HG03378 (cell line): ENCODE measurements around the gene DOCK8.
A peak's percentile ranks its signal among the peaks of the same experiment; 100 is the strongest.
"Not testable (repeated sequence)": the region's sequence is repeated elsewhere in the genome, so short reads cannot be mapped to it uniquely, and the experiment has no call there.

Source experiments
- ATAC-seq: cut with Tn5 transposase; IDR thresholded peaks from one replicate; pipeline ENCODE4 v1.9.1; 2021; ENCODE audit warnings: mild to moderate bottlenecking, moderate library complexity; ENCODE audit not compliant: unreplicated experiment

DOCK8 gene

DNA sequence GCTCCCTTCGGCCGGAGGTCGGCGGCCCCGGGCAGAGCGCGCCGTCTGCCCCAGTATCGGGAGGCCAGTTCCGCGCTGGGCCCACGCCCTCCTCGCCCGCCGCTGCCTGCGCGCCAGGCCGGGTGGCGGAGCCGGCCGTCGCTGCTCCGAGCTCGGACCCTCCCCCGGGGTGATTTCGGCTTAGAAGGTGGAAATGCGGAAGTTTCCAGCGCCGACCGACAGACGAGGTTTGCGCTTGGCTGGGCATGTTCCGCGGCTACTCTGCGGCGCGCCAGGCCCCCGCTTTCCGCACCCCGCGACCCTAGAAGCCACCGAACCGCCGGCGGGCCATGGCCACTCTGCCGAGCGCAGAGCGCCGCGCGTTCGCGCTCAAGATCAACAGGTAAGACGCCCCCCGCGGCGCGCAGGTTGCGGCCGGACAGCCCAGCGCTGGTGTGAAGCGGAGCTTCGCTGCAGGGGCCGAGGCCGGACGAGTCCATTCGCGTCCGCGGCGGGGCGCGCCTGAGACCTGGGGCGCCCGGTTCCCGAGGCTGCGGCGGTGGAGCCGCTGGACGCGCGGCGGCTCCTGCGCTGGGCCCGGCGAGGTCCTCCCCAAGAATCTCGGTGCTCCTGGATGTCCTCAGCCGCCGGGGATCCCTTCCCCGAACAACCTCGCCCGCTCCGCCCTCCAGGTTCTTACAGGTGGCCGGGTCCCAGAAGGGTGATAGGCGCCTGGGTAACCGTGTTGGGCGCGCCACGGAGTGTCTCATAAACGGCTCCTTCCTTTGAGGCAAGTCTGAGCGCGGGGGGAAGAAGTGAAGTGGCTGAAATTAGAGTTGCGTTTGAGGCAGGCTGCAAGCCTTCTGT is at the start of gene DOCK8:
Gene DOCK8, plus strand, starts transcription at position 218 of the 846 bp plus-strand sequence. Its CDS starts 112 bp downstream, at position 330.
- ATAC-seq, result peak; percentile 73

DNA sequence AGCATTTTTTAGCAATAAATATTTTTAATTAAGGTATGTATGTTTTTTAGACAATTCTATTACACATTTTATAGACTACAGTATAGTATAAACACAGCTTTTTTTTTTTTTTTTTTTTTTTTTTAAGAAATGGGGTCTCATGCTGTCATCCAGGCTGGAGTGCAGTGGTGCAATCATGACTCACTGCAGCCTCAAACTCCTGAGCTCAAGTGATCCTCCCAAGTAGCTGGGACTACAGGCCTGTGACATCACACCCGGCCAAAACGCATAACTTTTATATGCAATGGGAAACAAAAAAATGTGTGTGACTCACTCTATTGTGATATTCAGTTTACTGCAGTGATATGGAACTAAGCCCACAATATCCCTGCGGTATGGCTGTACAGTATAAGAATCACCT is 44.9 kb upstream of the DOCK8 start:
- not testable (repeated sequence) for ATAC-seq

DNA sequence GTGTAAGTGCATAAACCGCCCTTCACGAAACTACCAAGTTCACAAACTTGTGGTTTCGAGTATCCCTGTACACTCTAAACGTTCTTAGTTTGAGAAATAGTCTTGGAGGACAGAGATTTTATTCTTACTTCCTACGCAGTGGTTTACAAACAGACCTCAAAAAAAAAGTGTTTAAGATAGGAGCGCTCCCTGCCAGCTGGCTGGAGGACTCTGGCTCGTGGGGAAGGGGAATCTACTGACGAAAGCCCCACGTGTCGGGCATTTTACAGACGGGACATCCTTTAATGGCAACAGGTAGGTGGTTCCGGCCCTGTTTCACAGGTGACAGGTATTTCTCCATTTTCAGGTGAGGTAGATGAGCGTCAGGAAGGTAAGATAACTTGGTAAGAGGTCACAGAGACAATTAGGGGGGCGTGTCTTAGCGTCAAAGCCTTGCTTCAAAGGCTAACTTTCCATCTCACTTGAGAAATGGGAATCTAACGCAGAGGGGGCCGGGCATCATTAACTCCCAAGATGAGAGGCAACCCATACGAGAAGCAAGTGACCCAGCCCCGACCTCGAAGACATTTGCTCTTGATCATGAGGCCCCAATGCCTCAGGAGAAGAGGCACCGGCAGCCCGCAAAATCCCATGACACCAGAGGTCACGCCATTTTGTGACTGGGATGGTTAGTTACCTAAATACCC is 36.4 kb upstream of the DOCK8 start:
- not testable (repeated sequence) for ATAC-seq

DNA sequence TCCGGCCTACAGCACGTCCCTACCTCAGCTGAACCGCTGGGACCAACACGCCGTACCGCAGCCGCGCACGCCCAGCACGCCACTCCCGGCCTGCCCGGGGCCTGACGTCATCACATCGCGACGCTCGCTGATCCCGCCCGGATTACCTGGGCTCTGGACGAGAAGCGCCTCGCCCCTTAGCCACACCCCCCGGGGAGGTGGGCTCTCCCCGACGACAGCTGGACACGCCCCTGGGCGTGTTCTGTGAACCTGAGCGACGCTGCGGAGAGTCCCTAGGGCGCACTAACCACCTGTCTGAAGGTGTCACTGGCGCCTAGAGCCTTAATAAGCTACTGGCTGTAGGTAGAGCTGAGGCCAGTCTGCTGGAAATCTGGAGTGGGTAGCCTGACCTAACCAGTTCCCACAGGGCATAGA is 35.7 kb upstream of the DOCK8 start, which contains the start of gene ZNG1A:
Gene ZNG1A, minus strand, starts transcription at position 87 of the 414 bp plus-strand sequence. CDS start 87 bp downstream, outside the sequence.
- ATAC-seq, result not testable (repeated sequence)

DNA sequence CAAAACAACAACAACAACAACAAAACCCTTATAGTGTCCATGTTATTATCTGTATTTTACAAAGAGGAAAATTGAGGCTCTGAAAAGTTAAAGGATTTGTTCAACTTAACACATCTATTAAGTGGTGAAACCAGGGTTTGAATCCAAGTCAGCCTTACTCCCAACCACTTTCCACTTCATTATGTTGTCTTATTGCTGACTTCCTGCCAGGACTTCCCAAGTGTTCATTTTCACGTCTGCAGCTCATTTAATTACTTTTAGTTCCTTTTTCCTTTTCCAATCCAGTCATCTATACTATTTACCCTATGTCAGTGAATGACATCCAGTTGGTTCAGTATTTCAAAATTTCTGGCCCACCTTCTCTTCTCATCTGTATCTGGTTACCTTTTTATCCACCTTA is 15.1 kb upstream of the DOCK8 start:
- ATAC-seq, result not testable (repeated sequence)

DNA sequence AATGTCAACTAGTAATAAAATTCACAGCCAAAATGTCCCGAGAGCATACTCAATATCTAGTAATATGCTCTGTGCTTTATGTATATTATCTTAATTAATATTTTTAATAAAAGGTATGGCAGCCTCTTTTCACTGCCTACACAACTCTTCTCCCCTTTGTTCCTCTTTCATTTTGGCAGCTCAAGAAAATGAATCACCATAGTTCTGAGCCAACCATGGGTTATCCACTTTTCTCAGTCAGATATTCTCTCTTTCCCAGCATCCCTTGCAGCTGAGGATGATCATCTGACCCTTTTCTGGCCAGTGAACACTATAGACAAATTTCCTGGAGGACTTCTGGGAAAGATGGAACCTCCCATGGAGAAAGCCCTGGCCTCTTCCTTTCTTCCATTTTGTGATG is 8.2 kb upstream of the DOCK8 start:
- no peak for ATAC-seq

DNA sequence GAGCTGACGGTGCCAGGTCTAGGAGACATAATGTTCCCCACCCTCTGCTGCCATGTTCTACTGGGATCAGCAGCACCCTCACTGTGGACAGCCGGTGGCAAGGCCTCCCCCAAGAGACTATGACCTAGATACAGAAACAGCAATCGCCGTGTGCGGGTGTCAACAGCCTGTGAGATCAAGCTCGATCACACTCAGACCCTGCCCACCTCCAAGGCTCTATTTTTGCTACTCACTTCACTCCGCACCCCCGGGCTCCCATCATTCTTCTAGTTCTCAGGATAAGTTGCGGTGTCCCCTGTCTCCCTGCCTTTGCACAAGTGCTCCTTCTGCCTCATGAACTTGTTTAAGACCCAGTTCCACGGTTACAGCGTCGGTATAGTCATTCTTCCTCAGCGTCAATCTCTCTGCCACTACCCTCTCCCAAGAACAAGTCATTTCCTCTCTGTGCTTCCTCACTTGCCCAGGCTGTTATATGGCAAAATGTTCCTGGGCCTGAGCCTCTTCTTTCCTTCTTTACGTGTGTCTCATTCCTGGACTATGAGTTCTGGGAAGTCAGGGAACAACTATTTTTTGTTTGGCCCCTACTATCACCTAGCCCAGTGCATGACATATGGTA is 5.4 kb upstream of the DOCK8 start:
- ATAC-seq, result no peak

DNA sequence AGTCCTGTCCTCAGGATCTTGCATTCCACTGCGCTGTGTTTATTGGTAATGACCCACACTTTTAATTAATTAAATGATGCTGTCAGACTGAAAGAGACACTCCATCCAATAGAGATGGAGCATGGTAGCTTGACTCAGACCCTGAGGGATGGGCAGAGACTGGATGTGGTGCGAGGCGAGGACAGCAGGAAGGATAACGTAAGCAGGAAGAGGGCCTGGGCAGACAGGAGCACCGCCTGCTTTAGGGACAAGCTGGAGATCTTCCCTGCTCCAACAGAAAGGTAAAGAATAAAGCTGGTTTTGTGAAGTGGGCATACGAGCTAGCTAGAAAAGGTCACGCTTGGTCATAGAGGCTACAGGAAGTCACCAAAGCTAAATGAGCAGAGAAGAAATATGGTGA is 3.6 kb upstream of the DOCK8 start:
- no peak for ATAC-seq

DNA sequence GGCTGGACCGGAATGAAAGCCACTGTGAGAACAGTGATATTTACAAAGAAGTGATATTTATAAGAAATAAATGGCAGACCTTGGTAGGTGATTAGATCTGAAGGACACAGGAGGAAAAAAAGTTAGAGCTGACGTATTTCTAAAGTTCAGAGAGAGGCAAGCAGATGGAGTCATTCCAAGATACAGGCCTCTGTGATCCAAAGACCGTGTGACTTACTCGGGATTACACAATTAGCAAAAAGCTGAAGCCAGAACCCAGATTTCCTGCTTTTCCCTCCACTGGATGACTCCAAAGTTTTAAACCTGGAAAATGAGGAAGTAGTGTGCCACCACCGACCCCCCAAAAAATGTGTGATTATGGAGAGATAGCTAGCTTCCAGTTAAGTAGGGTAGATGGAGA is 3.1 kb upstream of the DOCK8 start:
- ATAC-seq, result no peak

DNA sequence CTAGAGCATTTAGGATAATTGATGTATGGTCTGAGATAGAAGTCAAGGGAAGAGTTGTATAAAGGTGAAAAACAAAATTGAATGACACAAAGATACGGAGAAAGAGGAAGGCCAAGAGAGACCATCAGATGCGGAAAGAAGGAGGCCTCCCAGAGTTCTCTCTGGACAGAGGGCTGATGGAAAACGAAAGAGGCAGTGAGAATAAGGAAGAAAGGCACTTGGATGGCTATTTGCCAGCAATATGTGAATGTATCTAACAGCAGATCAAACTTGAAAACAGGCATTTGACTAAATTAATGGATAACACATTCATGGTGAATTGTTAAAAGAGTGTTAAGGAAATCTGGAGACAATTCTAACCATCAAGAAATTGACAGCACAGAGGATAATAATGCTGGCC is 2.4 kb upstream of the DOCK8 start:
- no peak for ATAC-seq

DNA sequence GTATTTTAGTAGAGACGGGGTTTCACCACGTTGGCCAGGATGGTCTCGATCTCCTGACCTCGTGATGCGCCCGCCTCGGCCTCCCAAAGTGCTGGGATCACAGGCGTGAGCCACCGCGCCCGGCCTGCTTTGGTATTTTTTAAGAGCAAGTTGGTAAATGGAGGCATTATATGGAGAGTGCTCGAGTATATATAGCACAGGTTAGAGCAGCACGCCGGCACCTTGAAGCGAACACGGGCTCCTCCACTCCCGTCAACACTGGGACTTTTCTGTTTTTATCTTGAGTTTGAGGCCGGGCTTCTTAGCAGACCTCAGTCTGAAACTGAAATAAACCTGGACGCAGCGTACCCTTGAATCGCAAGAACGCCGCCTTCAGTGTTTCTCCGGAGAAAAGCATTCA is 764 bp upstream of the DOCK8 start:
- ATAC-seq, result not testable (repeated sequence)

DNA sequence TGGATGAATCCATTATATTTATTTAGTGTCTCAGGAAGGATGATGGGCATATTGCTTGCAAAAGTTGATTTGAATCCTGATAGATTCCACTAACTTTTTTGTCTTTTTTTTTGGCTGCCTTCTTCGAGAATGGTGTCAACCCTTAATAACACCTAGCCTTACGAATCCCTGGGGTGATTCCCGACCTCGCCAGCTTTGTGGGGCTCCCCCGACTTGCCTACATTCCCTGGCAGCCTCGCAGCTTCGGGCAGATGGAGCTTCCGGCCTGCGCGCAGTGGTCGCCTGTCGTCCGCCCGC is 366 bp upstream of the DOCK8 start:
- no peak for ATAC-seq

DNA sequence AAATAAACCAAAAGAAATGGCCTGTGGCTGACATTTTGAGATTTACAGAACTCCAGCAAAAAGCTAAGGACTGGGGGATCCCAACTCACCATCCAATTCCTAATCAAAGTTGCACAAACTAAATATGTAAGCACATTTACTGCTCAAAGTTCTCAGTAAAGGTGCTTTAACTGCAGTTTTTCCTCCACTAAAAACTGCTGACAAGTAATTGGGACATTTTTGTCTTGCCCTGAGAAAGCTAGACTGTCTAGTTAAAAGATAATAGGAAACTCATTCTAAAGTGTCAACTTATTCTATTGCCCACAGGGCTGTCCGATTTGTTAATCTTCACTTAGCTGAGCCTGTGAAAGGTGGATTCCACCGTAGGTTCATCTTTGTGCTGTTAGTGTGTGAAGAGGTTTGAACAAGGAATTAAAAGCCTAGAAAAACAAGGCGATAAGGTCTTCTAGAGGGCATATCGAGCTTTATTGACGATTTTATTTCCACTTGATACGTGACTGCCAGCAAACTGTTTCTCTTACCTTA is 1.0 kb downstream of the DOCK8 start:
- ATAC-seq, result no peak

DNA sequence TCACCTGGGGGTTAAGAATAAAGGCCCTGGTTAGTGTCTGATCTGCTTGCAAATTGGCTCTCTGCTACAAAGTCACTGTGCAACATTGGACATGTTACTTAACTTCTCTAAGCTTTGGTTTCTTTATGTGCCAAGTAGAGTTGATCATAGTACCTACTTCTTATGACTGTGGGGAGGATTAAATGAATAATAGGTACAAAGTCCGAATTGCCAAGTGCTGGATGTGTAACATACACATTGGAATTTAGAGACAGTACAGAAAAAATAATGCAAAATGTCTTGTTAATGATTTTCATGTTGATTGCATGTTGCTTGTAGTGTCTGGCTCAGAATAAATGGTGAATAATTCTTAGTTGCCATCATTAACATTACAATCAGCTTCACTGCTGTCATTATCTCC is 2.2 kb downstream of the DOCK8 start:
- no peak for ATAC-seq

DNA sequence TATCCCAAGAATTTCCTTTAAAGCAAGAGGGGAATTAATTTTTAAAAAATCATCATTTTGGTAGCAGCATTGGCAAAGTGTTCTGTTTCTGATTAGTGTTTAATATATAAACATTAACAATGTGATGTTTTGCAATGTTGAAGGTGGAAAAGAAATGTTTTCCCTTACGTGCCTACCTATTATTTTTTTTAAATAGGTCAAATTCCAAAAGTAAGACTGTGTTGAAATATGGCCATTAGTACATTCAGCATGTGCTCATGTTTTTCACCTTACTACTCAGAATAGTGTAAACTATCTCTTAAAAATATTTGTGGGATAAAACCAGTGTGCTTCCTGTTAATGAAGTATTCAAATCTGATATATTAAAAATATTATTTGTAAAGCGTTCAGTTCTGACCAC is 3.3 kb downstream of the DOCK8 start:
- ATAC-seq, result no peak

DNA sequence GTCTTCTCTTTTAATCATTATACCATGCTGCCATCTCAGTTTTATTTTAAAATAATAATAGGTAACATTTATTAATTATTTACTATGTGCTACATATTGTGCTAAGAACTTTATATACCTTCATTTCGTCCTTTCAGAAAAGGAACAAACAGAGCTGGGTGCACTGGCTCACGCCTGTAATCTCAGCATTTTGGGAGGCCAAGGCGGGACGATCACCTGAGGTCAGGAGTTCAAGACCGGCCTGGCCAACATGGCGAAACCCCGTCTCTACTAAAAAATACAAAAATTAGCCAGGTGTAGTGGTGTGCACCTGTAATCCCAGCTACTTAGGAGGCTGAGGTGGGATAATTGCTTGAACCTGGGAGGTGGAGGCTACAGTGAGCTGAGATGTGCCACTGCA is 4.4 kb downstream of the DOCK8 start:
- ATAC-seq, result not testable (repeated sequence)

DNA sequence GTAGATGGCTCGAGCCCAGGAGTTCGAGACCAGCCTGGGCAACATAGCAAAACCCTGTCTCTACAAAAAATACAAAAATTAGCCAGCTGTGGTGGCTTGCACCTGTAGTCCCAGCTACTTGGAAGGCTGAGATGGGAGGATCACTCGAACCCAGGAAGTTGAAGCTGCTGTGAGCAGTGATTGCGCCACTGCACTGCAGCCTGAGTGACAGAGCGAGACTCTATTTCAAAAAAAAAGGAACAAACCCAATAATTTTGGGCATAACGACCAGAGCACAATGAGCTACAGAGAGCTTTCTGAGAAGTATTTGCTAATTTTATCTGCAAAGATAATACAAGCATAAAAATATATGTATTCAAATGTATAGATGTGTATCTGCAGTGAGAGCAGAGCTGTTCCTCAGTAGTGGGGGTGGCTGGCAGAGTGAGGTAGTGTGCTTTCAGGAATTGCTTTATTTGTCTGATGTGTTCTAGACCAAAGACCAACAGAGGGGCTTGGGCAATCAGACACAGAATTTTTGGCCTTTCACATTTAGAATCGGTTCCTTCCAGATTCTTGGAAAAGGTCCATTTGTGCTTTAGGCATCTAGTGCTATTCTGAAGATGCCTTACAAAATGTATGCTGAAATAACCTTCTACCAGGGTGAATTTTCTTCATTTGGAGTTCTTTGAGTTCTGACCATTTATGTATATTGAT is 5.2 kb downstream of the DOCK8 start:
- ATAC-seq, result no peak

DNA sequence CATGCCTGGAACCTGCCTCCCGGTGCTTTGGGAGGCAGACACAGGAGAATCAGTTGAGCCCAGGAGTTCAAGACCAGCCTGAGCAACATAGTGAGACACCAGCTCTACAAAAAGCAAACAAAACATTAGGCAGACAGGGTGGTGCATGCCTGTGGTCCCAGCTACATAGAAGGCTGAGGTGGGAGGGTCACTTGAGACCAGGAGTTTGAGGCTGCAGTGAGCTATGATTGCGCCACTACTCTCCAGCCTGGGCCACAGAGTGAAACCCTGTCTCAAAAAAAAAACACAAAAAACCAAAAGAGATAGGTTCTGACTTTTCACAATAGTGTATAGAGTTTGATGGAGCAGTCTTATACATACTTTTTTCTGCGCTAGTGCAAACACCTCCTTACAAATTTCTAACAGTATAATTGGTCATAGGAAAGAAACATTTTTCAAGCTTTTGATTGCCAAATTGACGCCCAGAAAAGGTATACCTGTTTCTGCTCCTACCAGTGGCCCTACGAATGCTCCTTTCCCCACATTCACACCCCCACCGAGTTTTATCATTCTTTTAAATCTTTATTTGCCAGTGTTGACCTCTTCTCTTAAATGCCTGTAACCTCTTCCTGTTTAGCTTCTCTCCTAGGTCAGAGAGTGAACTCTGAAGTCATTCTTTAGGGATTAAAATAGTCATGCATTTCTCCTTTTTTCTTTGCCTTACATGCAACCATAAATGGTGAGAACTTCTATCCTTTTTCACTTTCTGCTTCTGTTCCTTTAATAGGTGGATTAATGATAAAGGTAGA is 7.5 kb downstream of the DOCK8 start:
- no peak for ATAC-seq

DNA sequence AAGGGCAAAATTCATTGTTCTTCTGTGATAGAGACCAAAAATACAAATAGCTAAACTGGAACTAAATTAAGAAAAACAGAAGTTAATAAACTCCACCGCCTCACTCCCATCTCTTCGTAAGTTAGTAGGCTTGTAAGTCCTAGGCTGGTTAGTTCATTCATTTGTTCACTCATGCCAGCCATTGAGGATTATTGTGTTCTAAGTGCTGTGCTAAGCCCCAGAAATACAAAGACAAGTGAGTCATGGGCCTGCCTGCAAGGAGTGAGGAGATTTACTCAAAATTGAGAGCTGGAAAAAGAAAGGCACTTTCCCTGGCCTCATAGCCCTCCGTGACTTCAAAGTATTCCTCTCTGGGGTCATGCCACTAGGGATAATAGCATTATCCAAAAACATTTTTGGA is 8.5 kb downstream of the DOCK8 start:
- ATAC-seq, result no peak

DNA sequence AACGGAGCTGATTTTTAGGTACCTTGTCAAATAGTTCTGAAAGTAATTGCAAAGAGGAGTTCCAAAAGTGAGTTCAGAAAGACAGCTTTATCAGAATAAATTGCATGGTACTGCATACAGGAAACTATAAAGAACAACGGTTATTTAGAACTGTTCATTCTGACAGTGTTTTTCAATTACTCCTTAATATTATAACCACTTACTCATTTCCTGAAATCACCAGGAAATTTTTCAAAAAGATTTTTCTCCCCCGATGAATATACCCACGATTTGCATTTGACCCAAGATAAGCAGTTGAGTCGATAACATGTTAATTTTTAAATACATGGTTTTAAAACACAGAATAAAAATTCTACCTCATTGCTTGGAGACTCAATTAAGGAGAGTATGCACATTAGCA is 9.4 kb downstream of the DOCK8 start:
- no peak for ATAC-seq
